Cardiac fibroblast (primary cell): ENCODE measurements around the gene TGIF2LX.
"Not testable (repeated sequence)": the region's sequence is repeated elsewhere in the genome, so short reads cannot be mapped to it uniquely, and the experiment has no call there.

ENCODE experiments used
- DNase-seq, 2 donors: peaks; one replicate each; pipeline versions ENCODE4 v3.0.0 to v3.0.0-alpha.2; 2010; ENCODE audit warnings: low read depth in 2 of 2
- H3K4me3 ChIP-seq, 2 donors: replicated peaks in 1 of 2; 1 replicate in 1 of 2; 2 replicates in 1 of 2; pipeline ENCODE4 v1.5.1; 2011; ENCODE audit warnings: low read depth in 2 of 2, low read length in 2 of 2, mild to moderate bottlenecking in 2 of 2, moderate library complexity in 1 of 2

Gene TGIF2LX

GRCh38 chrX:89921665-89922064 is at the start of gene TGIF2LX:
TGIF2LX (plus strand) TSS chrX:89921908; CDS start chrX:89922086, 178 bp downstream.
- not testable (repeated sequence) for DNase-seq, H3K4me3 ChIP-seq

GRCh38 chrX:89922338-89922934 is 728 bp downstream of the TGIF2LX start:
- not testable (repeated sequence) for H3K4me3 ChIP-seq, DNase-seq

DNA sequence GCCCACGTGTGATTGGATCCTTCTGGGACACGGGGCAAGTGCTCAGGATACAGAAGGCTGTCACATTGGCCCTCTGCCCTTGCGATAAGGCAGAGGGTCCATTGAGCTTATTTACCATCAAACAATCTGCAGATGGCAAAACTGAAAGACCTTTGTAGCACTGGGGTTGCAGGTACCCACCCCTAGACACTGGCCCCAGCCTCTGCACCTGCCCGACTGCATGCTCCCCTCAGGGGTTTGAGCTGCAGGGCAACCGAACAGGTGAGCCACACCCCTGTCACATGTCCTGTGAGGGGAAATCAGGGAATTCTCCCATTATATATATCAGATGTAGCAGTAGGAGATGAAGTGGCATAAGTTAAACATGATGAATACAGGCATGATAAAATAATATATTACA is 21.4 kb downstream of the TGIF2LX start:
- not testable (repeated sequence) for DNase-seq, H3K4me3 ChIP-seq

DNA sequence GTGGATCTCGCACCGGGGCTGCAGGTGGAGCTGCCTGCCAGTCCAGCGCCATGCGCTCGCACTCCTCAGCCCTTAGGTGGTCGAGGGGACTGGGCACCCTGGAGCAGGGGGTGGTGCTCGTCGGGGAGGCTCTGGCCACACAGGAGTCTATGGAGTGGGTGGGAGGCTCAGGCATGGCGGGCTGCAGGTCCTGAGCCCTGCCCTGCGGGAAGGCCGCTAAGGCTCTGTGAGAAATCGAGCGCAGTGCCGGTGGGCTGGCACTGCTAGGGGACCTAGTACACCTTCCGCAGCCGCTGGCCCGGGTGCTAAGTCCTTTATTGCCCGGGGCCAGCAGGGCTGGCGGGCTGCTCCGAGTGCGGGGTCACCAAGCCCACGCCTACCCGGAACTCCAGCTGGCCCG is 43.9 kb downstream of the TGIF2LX start:
- DNase-seq, H3K4me3 ChIP-seq: not testable (repeated sequence)
